ENCODE data around the gene HNRNPDL. TPM values are rescaled to one million over a fixed set of nuclear protein-coding genes. Genes with fewer than 3 reads are reported as not detected.

HNRNPDL gene
- total and polyA plus RNA-seq, 2 of the 13 experiments (the other 11 are each of a cell fraction or from before 2014, with no cell fraction given): 167 to 414 TPM

GRCh38 chr4:82428969-82429727 is 1.1 kb downstream of the HNRNPDL start (continued):
- no peak for TF ChIP-seq ELK4 (CRISPR knock-in tag; IDR thresholded peaks at IDR 0.05; ENCODE audit: borderline replicate concordance)
- TF ChIP-seq MBD4 (IDR thresholded peaks at IDR 0.05; ENCODE audit: borderline replicate concordance, low read length): no peak
- no peak for TF ChIP-seq ZNF547 (CRISPR knock-in tag; IDR thresholded peaks at IDR 0.05)
- TF ChIP-seq, protein P1, sequence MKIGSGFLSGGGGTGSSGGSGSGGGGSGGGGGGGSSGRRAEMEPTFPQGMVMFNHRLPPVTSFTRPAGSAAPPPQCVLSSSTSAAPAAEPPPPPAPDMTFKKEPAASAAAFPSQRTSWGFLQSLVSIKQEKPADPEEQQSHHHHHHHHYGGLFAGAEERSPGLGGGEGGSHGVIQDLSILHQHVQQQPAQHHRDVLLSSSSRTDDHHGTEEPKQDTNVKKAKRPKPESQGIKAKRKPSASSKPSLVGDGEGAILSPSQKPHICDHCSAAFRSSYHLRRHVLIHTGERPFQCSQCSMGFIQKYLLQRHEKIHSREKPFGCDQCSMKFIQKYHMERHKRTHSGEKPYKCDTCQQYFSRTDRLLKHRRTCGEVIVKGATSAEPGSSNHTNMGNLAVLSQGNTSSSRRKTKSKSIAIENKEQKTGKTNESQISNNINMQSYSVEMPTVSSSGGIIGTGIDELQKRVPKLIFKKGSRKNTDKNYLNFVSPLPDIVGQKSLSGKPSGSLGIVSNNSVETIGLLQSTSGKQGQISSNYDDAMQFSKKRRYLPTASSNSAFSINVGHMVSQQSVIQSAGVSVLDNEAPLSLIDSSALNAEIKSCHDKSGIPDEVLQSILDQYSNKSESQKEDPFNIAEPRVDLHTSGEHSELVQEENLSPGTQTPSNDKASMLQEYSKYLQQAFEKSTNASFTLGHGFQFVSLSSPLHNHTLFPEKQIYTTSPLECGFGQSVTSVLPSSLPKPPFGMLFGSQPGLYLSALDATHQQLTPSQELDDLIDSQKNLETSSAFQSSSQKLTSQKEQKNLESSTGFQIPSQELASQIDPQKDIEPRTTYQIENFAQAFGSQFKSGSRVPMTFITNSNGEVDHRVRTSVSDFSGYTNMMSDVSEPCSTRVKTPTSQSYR (CRISPR knock-in tag; IDR thresholded peaks at IDR 0.05; ENCODE audit: borderline replicate concordance): peak; percentile 81
- TF ChIP-seq MED1 (CRISPR knock-in tag; IDR thresholded peaks at IDR 0.05): peak; percentile 69
- TF ChIP-seq PRPF4 (IDR thresholded peaks at IDR 0.05; ENCODE audit: low read depth, low read length, poor library complexity, severe bottlenecking): peak; percentile 91
- TF ChIP-seq RBM39 (IDR thresholded peaks at IDR 0.05; ENCODE audit: low read depth, low read length, poor library complexity, severe bottlenecking): peak; percentile 75
- no peak for TF ChIP-seq TCF12 (IDR thresholded peaks at IDR 0.05)
- no peak for TF ChIP-seq TCF12 (CRISPR knock-in tag; IDR thresholded peaks at IDR 0.05)
- TF ChIP-seq, protein P2, sequence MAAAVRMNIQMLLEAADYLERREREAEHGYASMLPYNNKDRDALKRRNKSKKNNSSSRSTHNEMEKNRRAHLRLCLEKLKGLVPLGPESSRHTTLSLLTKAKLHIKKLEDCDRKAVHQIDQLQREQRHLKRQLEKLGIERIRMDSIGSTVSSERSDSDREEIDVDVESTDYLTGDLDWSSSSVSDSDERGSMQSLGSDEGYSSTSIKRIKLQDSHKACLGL (CRISPR knock-in tag; IDR thresholded peaks at IDR 0.05): peak; percentile 12; the same call in 1 of the 2 replicates
- TF ChIP-seq BORCS8-MEF2B (CRISPR knock-in tag; IDR thresholded peaks at IDR 0.05): peak; percentile 32; the same call in 1 of the 2 replicates
- TF ChIP-seq ZNF160 (CRISPR knock-in tag; IDR thresholded peaks at IDR 0.05): no peak; the same call in 1 of the 2 replicates
- TF ChIP-seq, protein P3, sequence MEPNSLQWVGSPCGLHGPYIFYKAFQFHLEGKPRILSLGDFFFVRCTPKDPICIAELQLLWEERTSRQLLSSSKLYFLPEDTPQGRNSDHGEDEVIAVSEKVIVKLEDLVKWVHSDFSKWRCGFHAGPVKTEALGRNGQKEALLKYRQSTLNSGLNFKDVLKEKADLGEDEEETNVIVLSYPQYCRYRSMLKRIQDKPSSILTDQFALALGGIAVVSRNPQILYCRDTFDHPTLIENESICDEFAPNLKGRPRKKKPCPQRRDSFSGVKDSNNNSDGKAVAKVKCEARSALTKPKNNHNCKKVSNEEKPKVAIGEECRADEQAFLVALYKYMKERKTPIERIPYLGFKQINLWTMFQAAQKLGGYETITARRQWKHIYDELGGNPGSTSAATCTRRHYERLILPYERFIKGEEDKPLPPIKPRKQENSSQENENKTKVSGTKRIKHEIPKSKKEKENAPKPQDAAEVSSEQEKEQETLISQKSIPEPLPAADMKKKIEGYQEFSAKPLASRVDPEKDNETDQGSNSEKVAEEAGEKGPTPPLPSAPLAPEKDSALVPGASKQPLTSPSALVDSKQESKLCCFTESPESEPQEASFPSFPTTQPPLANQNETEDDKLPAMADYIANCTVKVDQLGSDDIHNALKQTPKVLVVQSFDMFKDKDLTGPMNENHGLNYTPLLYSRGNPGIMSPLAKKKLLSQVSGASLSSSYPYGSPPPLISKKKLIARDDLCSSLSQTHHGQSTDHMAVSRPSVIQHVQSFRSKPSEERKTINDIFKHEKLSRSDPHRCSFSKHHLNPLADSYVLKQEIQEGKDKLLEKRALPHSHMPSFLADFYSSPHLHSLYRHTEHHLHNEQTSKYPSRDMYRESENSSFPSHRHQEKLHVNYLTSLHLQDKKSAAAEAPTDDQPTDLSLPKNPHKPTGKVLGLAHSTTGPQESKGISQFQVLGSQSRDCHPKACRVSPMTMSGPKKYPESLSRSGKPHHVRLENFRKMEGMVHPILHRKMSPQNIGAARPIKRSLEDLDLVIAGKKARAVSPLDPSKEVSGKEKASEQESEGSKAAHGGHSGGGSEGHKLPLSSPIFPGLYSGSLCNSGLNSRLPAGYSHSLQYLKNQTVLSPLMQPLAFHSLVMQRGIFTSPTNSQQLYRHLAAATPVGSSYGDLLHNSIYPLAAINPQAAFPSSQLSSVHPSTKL (CRISPR knock-in tag; IDR thresholded peaks at IDR 0.05): 0 out of 2 replicates have a peak, but pooled peaks have one; percentile 4
- no peak for TF ChIP-seq ZNF232 (CRISPR knock-in tag; IDR thresholded peaks at IDR 0.05; ENCODE audit: borderline replicate concordance)
